A549 (cell line): ENCODE measurements around the gene ALDH1A2. TPM values are rescaled to one million over a fixed set of nuclear protein-coding genes. Genes with fewer than 3 reads are reported as not detected.

Experiments used
- ATAC-seq, 2 experiments: fragments of 200-7000 bp in 1 of 2; fragments of >200 bp in 1 of 2; cut with Nextera tagmentation in 1 of 2; cut with Tn5 transposase in 1 of 2; 3 replicates each; pipeline versions ENCODE4 v1.8.0 to v1.9.1; 2018 to 2020; ENCODE audit warnings: mild to moderate bottlenecking in 1 of 2, moderate library complexity in 1 of 2
- CTCF ChIA-PET: fragments of 300-600 bp; sonication (Branson Sonifier 250); formaldehyde crosslinking; extraction: SDS; loops from one replicate; lab custom pipeline; 2021; ENCODE audit warnings: antibody characterized with exemption, inconsistent platforms; lab: Yijun Ruan, JAX
- POLR2A ChIA-PET: fragments of 350-600 bp; formaldehyde crosslinking; extraction: SDS; loops from one replicate; lab custom pipeline; 2021; ENCODE audit warnings: antibody characterized with exemption, inconsistent platforms; lab: Yijun Ruan, JAX
- DNase-seq, 2 experiments: peaks; one replicate each; pipeline versions ENCODE4 v3.0.0 to v3.0.0-alpha.2; 2011 to 2016; ENCODE audit warnings: low read depth in 1 of 2, low spot score in 1 of 2
- FAIRE-seq: peaks from 2 replicates; lab custom pipeline; 2011; peaks lifted over from hg19 to GRCh38; lab: Jason Lieb, UNC
- H3K27ac ChIP-seq, 2 experiments: fragments of >200 bp; sonication (Bioruptor Twin); formaldehyde crosslinking; 3 replicates each; pipeline ENCODE4 v1.5.1; 2016 to 2017
- H3K4me1 ChIP-seq: fragments of >200 bp; sonication (Bioruptor Twin); formaldehyde crosslinking; 3 replicates; pipeline ENCODE4 v1.6.1; 2016
- H3K4me2 ChIP-seq: fragments of >200 bp; sonication (Bioruptor Twin); formaldehyde crosslinking; 3 replicates; pipeline ENCODE4 v1.6.1; 2016
- H3K4me3 ChIP-seq: fragments of >200 bp; sonication (Bioruptor Twin); formaldehyde crosslinking; 3 replicates; pipeline ENCODE4 v1.5.1; 2016
- H3K9me3 ChIP-seq: fragments of >200 bp; sonication (Bioruptor Twin); formaldehyde crosslinking; 3 replicates; pipeline ENCODE4 v1.6.1; 2016
- ATOH8 ChIP-seq: fragments of 250-450 bp; sonication (Bioruptor Pico); IDR thresholded peaks from 2 replicates; pipeline ENCODE4 v1.5.0; 2020; ENCODE audit warnings: low read depth, mild to moderate bottlenecking, moderate library complexity
- BCL3 ChIP-seq: fragments of >200 bp; sonication (Bioruptor Twin); formaldehyde crosslinking; IDR thresholded peaks from 3 replicates; pipeline ENCODE4 v1.6.1; 2016
- CBX2 ChIP-seq: fragments of 200-600 bp; sonication (generic); IDR thresholded peaks from 2 replicates; pipeline ENCODE4 v1.6.1; 2016; ENCODE audit warnings: low read depth, mild to moderate bottlenecking, borderline replicate concordance
- CBX8 ChIP-seq: fragments of 200-600 bp; sonication (generic); IDR thresholded peaks from 2 replicates; pipeline ENCODE4 v1.6.1; 2016
- FOSL2 ChIP-seq, 2 experiments: fragments of 450-650 bp in 1 of 2; fragments of >200 bp in 1 of 2; sonication (Bioruptor Twin) in 1 of 2; formaldehyde crosslinking; IDR thresholded peaks; 2 replicates each; pipeline versions ENCODE4 v1.5.0 to v1.6.1; 2016 to 2020; ENCODE audit warnings: mild to moderate bottlenecking in 1 of 2, moderate library complexity in 1 of 2
- FOXS1 ChIP-seq: fragments of 250-450 bp; sonication (Bioruptor Pico); IDR thresholded peaks from 2 replicates; pipeline ENCODE4 v1.5.0; 2020; ENCODE audit warnings: mild to moderate bottlenecking, moderate library complexity
- HMGXB4 ChIP-seq: fragments of 250-450 bp; sonication (Bioruptor Pico); IDR thresholded peaks from 2 replicates; pipeline ENCODE4 v1.5.0; 2021; ENCODE audit warnings: mild to moderate bottlenecking, moderate library complexity, borderline replicate concordance
- MAZ ChIP-seq: fragments of 150-350 bp; IDR thresholded peaks from 2 replicates; pipeline ENCODE4 v1.6.1; 2014; ENCODE audit warnings: antibody characterized with exemption, low read depth, low read length, borderline replicate concordance
- POLR2A ChIP-seq: IDR thresholded peaks from 2 replicates; pipeline ENCODE4 v1.6.1; 2012; ENCODE audit warnings: mild to moderate bottlenecking, low read length
- REST ChIP-seq: fragments of 200-600 bp; sonication (generic); IDR thresholded peaks from 2 replicates; pipeline ENCODE4 v1.6.1; 2016; ENCODE audit warnings: antibody characterized with exemption, mild to moderate bottlenecking, moderate library complexity
- TFCP2L1 ChIP-seq: fragments of 250-450 bp; sonication (Bioruptor Pico); IDR thresholded peaks from 2 replicates; pipeline ENCODE4 v1.5.0; 2021; ENCODE audit warnings: mild to moderate bottlenecking
- USF2 ChIP-seq: fragments of 450-650 bp; IDR thresholded peaks from 2 replicates; pipeline ENCODE4 v1.6.1; 2014; ENCODE audit warnings: antibody characterized with exemption
- ZSCAN20 ChIP-seq: fragments of 250-450 bp; sonication (Bioruptor Pico); IDR thresholded peaks from 2 replicates; pipeline ENCODE4 v1.8.0; 2022; ENCODE audit warnings: mild to moderate bottlenecking, moderate library complexity
- WGBS: methylation state at CpG from one replicate; pipeline ENCODE4 v1.1.6; 2017; ENCODE audit errors: missing lambda C conversion rate; 5-methylcytosine and 5-hydroxymethylcytosine counted together
- polyA plus RNA-seq, 4 experiments: library from polyadenylated mRNA; depleted of rRNA in 3 of 4; stranded (reverse); fragments of >200 nt; fragmentation: RNase III in 1 of 4; extraction: RNeasy Plus Mini Kit Qiagen cat#74134 plus additional on column Dnase treatment in 1 of 4; gene quantifications; 2 replicates in 3 of 4; 3 replicates in 1 of 4; pipeline ENCODE4 v1.2.3, GENCODE V29; 2011 to 2017

The ALDH1A2 gene
- polyA plus RNA-seq, 2 of the 4 experiments (the other 2 are of a cell fraction) = 0.23 to 0.35 TPM

- Histone ChIP-seq H3K4me1 (no peaks in the 10 kb centered on the region), H3K4me3 (no peak overlapping the region), H3K4me2 (no peak overlapping the region), H3K27ac (no peak overlapping the region), H3K9me3 (no peaks in the 10 kb centered on the region; the same call in 2 of the 3 replicates)
- 48% methylated on average over 2 of the region's 2 CpGs for WGBS
- ATAC-seq (peak in 1 of 2 experiments; percentile 24; a peak in 2 of 6 replicates), FAIRE-seq (no peak), DNase-seq (no peak)
- TF ChIP-seq ATOH8 (CRISPR knock-in tag) (no peak), FOXS1 (no peak), BCL3 (no peak), TFCP2L1 (no peak)
- ChIA-PET CTCF (no interaction called here), POLR2A (no interaction called here)
These were observed 29.9 kb upstream of the ALDH1A2 start for GRCh38 chr15:58095415-58095814.

GRCh38 chr15:58087871-58088270 is 22.4 kb upstream of the ALDH1A2 start:
- H3K27ac ChIP-seq = no peak overlapping the region
- no peak for FAIRE-seq
- TF ChIP-seq ZSCAN20 (CRISPR knock-in tag) = no peak
- TF ChIP-seq REST = no peak
- TF ChIP-seq, all 56 proteins: peak for 0
- DNase-seq (no peak), ATAC-seq (no peak)
- Histone ChIP-seq H3K4me2 (no peak overlapping the region), H3K9me3 (no peaks in the 10 kb centered on the region), H3K4me1 (no peaks in the 10 kb centered on the region), H3K4me3 (no peak overlapping the region)
- POLR2A ChIA-PET = no interaction called here
- WGBS = 6% methylated on average over 2 of the region's 2 CpGs
- CTCF ChIA-PET = interaction anchor here (1.5 to 1.9 kb wide), 3 partner anchors 17 to 95 kb away, joined by 5 to 12 read pairs (median 7); no protein-coding TSS in a partner anchor

- 0% methylated on average over 2 of the region's 2 CpGs for WGBS
- TF ChIP-seq FOSL2 (IDR thresholded peaks at IDR 0.05) = no peak
- TF ChIP-seq FOSL2 (CRISPR knock-in tag; IDR thresholded peaks at IDR 0.05) = peak; percentile 37; the same call in 1 of the 2 replicates
- no peak for TF ChIP-seq USF2
- ATAC-seq (no peak), FAIRE-seq (peak; percentile 32), DNase-seq (no peak)
- H3K4me3 ChIP-seq = no peak overlapping the region
- no peak overlapping the region for H3K4me2 ChIP-seq
- CTCF ChIA-PET = interaction anchor here (0.8 to 1.9 kb wide), 5 partner anchors 14 to 95 kb away, joined by 3 to 7 read pairs (median 3); no protein-coding TSS in a partner anchor
- H3K9me3 ChIP-seq = no peaks in the 10 kb centered on the region
- POLR2A ChIA-PET = no interaction called here
- H3K4me1 ChIP-seq = no peaks in the 10 kb centered on the region
- H3K27ac ChIP-seq = no peak overlapping the region
These were observed 21.0 kb upstream of the ALDH1A2 start for GRCh38 chr15:58086491-58086890.

GRCh38 chr15:58083526-58083925 is 18.0 kb upstream of the ALDH1A2 start:
- Histone ChIP-seq H3K9me3 (no peaks in the 10 kb centered on the region), H3K4me1 (no peaks in the 10 kb centered on the region), H3K27ac (no peak overlapping the region), H3K4me3 (no peak overlapping the region), H3K4me2 (no peak overlapping the region)
- FAIRE-seq (no peak), DNase-seq (no peak), ATAC-seq (no peak)
- POLR2A ChIA-PET = no interaction called here
- TF ChIP-seq POLR2A (no peak), REST (no peak), CBX2 (no peak), MAZ (no peak), CBX8 (no peak), HMGXB4 (CRISPR knock-in tag) (no peak)
- CTCF ChIA-PET = interaction anchor here (0.5 to 3.1 kb wide), 6 partner anchors 10 to 99 kb away, joined by 3 to 24 read pairs (median 4); no protein-coding TSS in a partner anchor
